CD4-positive, alpha-beta T cell (primary cell): Measurements from ENCODE around the gene NXPH4. TPM values are rescaled to one million over a fixed set of nuclear protein-coding genes. Genes with fewer than 3 reads are reported as not detected.

Experiments
- ATAC-seq: fragments of 200-7000 bp; cut with Tn5 transposase; one replicate; pipeline ENCODE4 v1.10.0; 2022; ENCODE audit warnings: mild to moderate bottlenecking; ENCODE audit not compliant: poor library complexity
- CTCF ChIA-PET: fragments of 350-600 bp; sonication (Branson Sonifier 250); formaldehyde crosslinking; loops from one replicate; lab custom pipeline; 2021; ENCODE audit warnings: antibody characterized with exemption, inconsistent platforms; lab: Charles Lee
- POLR2A ChIA-PET: fragments of 350-600 bp; sonication (Branson Sonifier 250); formaldehyde crosslinking; loops from one replicate; lab custom pipeline; 2021; ENCODE audit warnings: antibody characterized with exemption, inconsistent platforms; lab: Charles Lee
- DNase-seq, 14 experiments: peaks; one replicate each; pipeline ENCODE4 v3.0.0-alpha.2; 2013 to 2020; ENCODE audit warnings: mixed read lengths in 2 of 14
- H3K27ac ChIP-seq, 2 donors: one replicate each; pipeline versions ENCODE4 v1.5.1 to v1.7.0; 2013; ENCODE audit warnings: low read length in 2 of 2, low read depth in 1 of 2, mild to moderate bottlenecking in 1 of 2
- H3K27me3 ChIP-seq, 2 experiments: 1 replicate in 1 of 2; 2 replicates in 1 of 2; pipeline versions ENCODE4 v1.6.1 to v1.7.0; 2013; ENCODE audit warnings: low read length in 2 of 2, control low read depth in 1 of 2, mild to moderate bottlenecking in 1 of 2, moderate library complexity in 1 of 2; ENCODE audit not compliant: insufficient read depth in 2 of 2, control insufficient read depth in 1 of 2
- H3K36me3 ChIP-seq: one replicate; pipeline ENCODE4 v1.6.1; 2013; ENCODE audit warnings: low read length, control low read depth; ENCODE audit not compliant: insufficient read depth
- H3K4me1 ChIP-seq: one replicate; pipeline ENCODE4 v1.6.1; 2013; ENCODE audit warnings: low read length, control low read depth; ENCODE audit not compliant: insufficient read depth
- H3K4me3 ChIP-seq: one replicate; pipeline ENCODE4 v1.5.1; 2013; ENCODE audit warnings: mild to moderate bottlenecking, low read length, moderate library complexity
- H3K9me3 ChIP-seq, 2 experiments: 1 replicate in 1 of 2; 2 replicates in 1 of 2; pipeline versions ENCODE4 v1.6.1 to v1.7.0; 2013; ENCODE audit warnings: low read length in 2 of 2, mild to moderate bottlenecking in 2 of 2, control low read depth in 1 of 2, moderate library complexity in 1 of 2; ENCODE audit not compliant: control insufficient read depth in 1 of 2, insufficient read depth in 1 of 2
- H3K27ac Mint-ChIP-seq: one replicate; pipeline ENCODE4 v1.8.0; 2020; ENCODE audit warnings: mixed read lengths
- H3K27me3 Mint-ChIP-seq: one replicate; pipeline ENCODE4 v1.8.0; 2021; ENCODE audit warnings: mixed read lengths
- H3K36me3 Mint-ChIP-seq: one replicate; pipeline ENCODE4 v1.8.0; 2021; ENCODE audit warnings: low read depth, mixed read lengths
- H3K4me1 Mint-ChIP-seq: one replicate; pipeline ENCODE4 v1.8.0; 2021; ENCODE audit warnings: low read depth, mixed read lengths
- H3K4me3 Mint-ChIP-seq: one replicate; pipeline ENCODE4 v1.8.0; 2020; ENCODE audit warnings: mild to moderate bottlenecking, mixed read lengths
- H3K9me3 Mint-ChIP-seq: one replicate; pipeline ENCODE4 v1.8.0; 2020; ENCODE audit warnings: mixed read lengths
- intact Hi-C, 2 experiments: fragments of 100-400 bp; cut with DNase I in 1 of 2; cut with micrococcal nuclease in 1 of 2; formaldehyde crosslinking; loops; one replicate each; pipeline versions ENCODE4 v1.15.1 to v1.9.0; 2023 to 2025; cut with DNase I, micrococcal nuclease
- total RNA-seq, 174 experiments: library from RNA in 2 of 174; stranded (reverse) in 2 of 174; gene quantifications; one replicate each; pipeline ENCODE4 v1.2.3 and lab custom pipeline; 2021 to 2026
- TF ChIP-seq, protein P1 (sequence below): fragments of 200-600 bp; IDR thresholded peaks from one replicate; pipeline ENCODE4 v1.8.0; 2022; ENCODE audit warnings: antibody characterized with exemption, mild to moderate bottlenecking

Gene NXPH4
- total RNA-seq, 2 experiments from 2014 or later: not detected

DNA sequence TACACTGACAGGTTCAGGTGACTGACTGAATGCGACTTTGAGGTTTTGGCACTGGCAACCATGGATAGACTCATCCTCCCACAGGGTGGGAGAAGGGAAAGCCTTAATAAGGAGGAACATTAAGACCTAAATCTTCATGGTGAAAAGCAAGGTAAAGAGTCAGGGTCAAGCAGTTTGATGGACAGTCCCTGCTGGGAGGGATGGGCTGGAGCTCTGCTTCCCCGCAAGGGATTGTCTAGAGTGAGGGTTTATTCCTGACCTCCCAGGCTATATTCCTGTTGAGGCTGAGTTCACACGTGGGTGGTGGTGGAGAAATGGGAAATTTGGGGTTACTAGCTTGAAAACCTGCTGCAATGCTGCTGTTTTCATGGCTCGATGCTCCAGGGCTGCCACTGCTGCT lies 43.8 kb downstream of the NXPH4 start:
- POLR2A ChIA-PET: no interaction called here
- Histone ChIP-seq H3K4me1 (peaks cover 3% of the 10 kb centered on the region), H3K27ac (no peak overlapping the region), H3K36me3 (peaks cover 76% of the 10 kb centered on the region), H3K9me3 (no peaks in the 10 kb centered on the region), H3K27me3 (no peaks in the 10 kb centered on the region), H3K4me3 (no peak overlapping the region)
- ATAC-seq (no peak), DNase-seq (no peak)
- Mint-ChIP-seq H3K4me1 (no peaks in the 10 kb centered on the region), H3K27me3 (no peaks in the 10 kb centered on the region), H3K9me3 (no peaks in the 10 kb centered on the region), H3K4me3 (no peak overlapping the region), H3K36me3 (peaks cover 90% of the 10 kb centered on the region), H3K27ac (no peak overlapping the region)
- intact Hi-C loops: loop anchor here in 1 of 2 experiments (10.0 kb wide), 1 partner anchor 194 kb away; the partner anchor contains the start of genes GLI1 and INHBE
- CTCF ChIA-PET: no interaction called here
- TF ChIP-seq, protein P1, sequence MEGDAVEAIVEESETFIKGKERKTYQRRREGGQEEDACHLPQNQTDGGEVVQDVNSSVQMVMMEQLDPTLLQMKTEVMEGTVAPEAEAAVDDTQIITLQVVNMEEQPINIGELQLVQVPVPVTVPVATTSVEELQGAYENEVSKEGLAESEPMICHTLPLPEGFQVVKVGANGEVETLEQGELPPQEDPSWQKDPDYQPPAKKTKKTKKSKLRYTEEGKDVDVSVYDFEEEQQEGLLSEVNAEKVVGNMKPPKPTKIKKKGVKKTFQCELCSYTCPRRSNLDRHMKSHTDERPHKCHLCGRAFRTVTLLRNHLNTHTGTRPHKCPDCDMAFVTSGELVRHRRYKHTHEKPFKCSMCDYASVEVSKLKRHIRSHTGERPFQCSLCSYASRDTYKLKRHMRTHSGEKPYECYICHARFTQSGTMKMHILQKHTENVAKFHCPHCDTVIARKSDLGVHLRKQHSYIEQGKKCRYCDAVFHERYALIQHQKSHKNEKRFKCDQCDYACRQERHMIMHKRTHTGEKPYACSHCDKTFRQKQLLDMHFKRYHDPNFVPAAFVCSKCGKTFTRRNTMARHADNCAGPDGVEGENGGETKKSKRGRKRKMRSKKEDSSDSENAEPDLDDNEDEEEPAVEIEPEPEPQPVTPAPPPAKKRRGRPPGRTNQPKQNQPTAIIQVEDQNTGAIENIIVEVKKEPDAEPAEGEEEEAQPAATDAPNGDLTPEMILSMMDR: no peak

DNA sequence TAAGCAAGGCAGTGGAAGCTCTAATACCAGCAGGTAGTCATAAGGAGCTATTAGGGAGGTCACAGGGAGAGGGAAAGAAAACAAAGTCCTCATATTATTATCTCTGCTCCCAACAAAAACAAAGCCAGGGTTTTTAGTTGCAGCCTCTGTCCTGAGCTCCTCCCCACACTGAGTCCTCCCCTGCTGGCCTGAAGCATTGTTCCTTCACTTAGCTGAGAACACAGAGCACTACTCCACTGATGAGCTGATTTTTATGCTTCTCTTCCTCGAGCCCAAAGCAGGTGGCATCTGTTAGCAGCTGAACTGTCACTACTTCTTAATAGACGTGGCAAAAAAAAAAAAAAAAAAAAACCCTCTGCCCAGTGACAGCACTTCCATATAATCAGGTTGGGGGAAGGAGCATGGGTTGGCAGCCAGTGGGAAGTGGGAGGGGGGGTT lies 44.9 kb downstream of the NXPH4 start:
- Histone ChIP-seq H3K9me3 (no peaks in the 10 kb centered on the region), H3K27ac (no peak overlapping the region), H3K36me3 (peaks cover 69% of the 10 kb centered on the region), H3K27me3 (no peaks in the 10 kb centered on the region), H3K4me3 (no peak overlapping the region), H3K4me1 (peaks cover 3% of the 10 kb centered on the region)
- TF ChIP-seq, protein P1: no peak
- no peak for DNase-seq
- Mint-ChIP-seq H3K27me3 (no peaks in the 10 kb centered on the region), H3K9me3 (no peaks in the 10 kb centered on the region), H3K27ac (no peak overlapping the region), H3K4me1 (no peaks in the 10 kb centered on the region), H3K36me3 (peaks cover 87% of the 10 kb centered on the region), H3K4me3 (no peak overlapping the region)
- CTCF ChIA-PET: interaction anchor here (1.1 to 1.4 kb wide), 2 partner anchors 22 to 48 kb away, joined by 3 read pairs; no protein-coding TSS in a partner anchor
- intact Hi-C loops: loop anchor here in 1 of 2 experiments (10.0 kb wide), 1 partner anchor 193 kb away; the partner anchor contains the start of genes GLI1 and INHBE
- POLR2A ChIA-PET: no interaction called here
- no peak for ATAC-seq

DNA sequence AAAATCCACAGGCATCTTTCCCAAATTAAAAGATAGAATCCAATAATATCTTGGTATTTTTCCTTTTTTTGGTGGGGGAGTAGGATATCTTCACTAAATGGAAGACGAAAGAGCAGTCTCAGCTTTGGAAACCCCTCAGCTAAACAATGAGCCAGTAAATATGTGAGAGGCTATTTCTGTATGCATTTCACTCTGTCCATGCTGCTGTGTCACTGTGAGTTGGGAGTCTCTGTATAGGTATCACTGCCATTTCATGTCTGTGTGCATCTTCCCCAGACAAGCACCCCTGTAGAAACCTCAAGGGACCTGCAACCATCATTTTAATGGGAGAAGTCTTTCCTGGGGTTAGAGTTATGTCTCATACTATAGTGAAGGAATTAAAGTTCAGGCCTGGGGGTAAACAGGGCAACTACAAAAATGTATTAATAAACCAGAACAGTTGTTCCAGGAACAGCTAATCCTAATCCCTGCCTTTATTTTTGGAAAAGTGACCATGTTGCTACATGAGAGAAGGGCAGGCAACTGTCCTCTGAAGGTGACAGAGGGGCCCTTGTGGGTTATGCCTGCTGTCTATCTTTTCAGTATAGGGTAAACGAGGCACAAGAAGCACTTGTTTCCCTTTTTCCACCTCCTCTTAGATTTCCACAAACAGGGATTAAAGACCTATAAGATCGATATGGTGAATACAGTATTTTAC lies 45.7 kb downstream of the NXPH4 start:
- Mint-ChIP-seq H3K27ac (no peak overlapping the region), H3K9me3 (no peaks in the 10 kb centered on the region), H3K36me3 (peaks cover 87% of the 10 kb centered on the region), H3K4me1 (no peaks in the 10 kb centered on the region), H3K27me3 (no peaks in the 10 kb centered on the region), H3K4me3 (no peak overlapping the region)
- no peak overlapping the region for H3K4me3 ChIP-seq
- peaks cover 68% of the 10 kb centered on the region for H3K36me3 ChIP-seq
- no peak for ATAC-seq
- no peak overlapping the region for H3K27ac ChIP-seq
- TF ChIP-seq, protein P1: no peak
- intact Hi-C loops: loop anchor here in 1 of 2 experiments (10.0 kb wide), 1 partner anchor 193 kb away; the partner anchor contains the start of genes GLI1 and INHBE
- no peak for DNase-seq
- POLR2A ChIA-PET: no interaction called here
- no peaks in the 10 kb centered on the region for H3K27me3 ChIP-seq
- CTCF ChIA-PET: interaction anchor here (1.4 kb wide), 1 partner anchor 23 kb away, joined by 3 read pairs; no protein-coding TSS in a partner anchor
- no peaks in the 10 kb centered on the region for H3K9me3 ChIP-seq
- H3K4me1 ChIP-seq: peaks cover 3% of the 10 kb centered on the region
